NCI-H187 treated with DMSO at 0.1 percent for 48 hours (cell line): ENCODE data around the gene EPYC.

Source experiments
- DNase-seq: peaks from one replicate; lab custom pipeline; 2025; lab: John Stamatoyannopoulos, UW

EPYC gene

GRCh38 chr12:91004872-91005271 is at the start of gene EPYC:
TSS of gene EPYC (minus strand) at chr12:91004972. CDS start at chr12:91002565, 2,407 bp downstream.
- no peak for DNase-seq

GRCh38 chr12:91053951-91054715 is 49.4 kb upstream of the EPYC start:
- DNase-seq: no peak

- no peak for DNase-seq
These were observed 47.3 kb upstream of the EPYC start for GRCh38 chr12:91052026-91052425.

GRCh38 chr12:91044586-91044985 is 39.8 kb upstream of the EPYC start:
- no peak for DNase-seq

GRCh38 chr12:91043408-91043807 is 38.6 kb upstream of the EPYC start:
- no peak for DNase-seq

GRCh38 chr12:91040096-91040755 is 35.5 kb upstream of the EPYC start:
- no peak for DNase-seq

GRCh38 chr12:91037276-91037675 is 32.5 kb upstream of the EPYC start:
- DNase-seq: no peak

- no peak for DNase-seq
These were observed 28.5 kb upstream of the EPYC start for GRCh38 chr12:91033251-91033650.

GRCh38 chr12:91023326-91024004 is 18.7 kb upstream of the EPYC start:
- DNase-seq: no peak

- no peak for DNase-seq
These were observed 16.3 kb upstream of the EPYC start for GRCh38 chr12:91021076-91021475.

GRCh38 chr12:91019455-91019854 is 14.7 kb upstream of the EPYC start:
- DNase-seq: no peak

- DNase-seq: no peak
These were observed 12.9 kb upstream of the EPYC start for GRCh38 chr12:91017511-91018263.

GRCh38 chr12:91017043-91017442 is 12.3 kb upstream of the EPYC start:
- no peak for DNase-seq

GRCh38 chr12:91009319-91009950 is 4.7 kb upstream of the EPYC start:
- DNase-seq: no peak

GRCh38 chr12:91007531-91008290 is 2.9 kb upstream of the EPYC start:
- no peak for DNase-seq

- DNase-seq: no peak
These were observed 1.0 kb downstream of the EPYC start for GRCh38 chr12:91003737-91004136.

GRCh38 chr12:91001306-91001705 is 3.5 kb downstream of the EPYC start:
- DNase-seq: no peak

GRCh38 chr12:90999966-91000365 is 4.8 kb downstream of the EPYC start:
- no peak for DNase-seq

- no peak for DNase-seq
These were observed 5.2 kb downstream of the EPYC start for GRCh38 chr12:90999527-90999926.

- no peak for DNase-seq
These were observed 9.8 kb downstream of the EPYC start for GRCh38 chr12:90995010-90995409.

- DNase-seq: no peak
These were observed 12.8 kb downstream of the EPYC start for GRCh38 chr12:90991952-90992465.
